ENCODE measurements around the gene CARF. TPM values are rescaled to one million over a fixed set of nuclear protein-coding genes. Genes with fewer than 3 reads are reported as not detected.

The CARF gene, protein sequence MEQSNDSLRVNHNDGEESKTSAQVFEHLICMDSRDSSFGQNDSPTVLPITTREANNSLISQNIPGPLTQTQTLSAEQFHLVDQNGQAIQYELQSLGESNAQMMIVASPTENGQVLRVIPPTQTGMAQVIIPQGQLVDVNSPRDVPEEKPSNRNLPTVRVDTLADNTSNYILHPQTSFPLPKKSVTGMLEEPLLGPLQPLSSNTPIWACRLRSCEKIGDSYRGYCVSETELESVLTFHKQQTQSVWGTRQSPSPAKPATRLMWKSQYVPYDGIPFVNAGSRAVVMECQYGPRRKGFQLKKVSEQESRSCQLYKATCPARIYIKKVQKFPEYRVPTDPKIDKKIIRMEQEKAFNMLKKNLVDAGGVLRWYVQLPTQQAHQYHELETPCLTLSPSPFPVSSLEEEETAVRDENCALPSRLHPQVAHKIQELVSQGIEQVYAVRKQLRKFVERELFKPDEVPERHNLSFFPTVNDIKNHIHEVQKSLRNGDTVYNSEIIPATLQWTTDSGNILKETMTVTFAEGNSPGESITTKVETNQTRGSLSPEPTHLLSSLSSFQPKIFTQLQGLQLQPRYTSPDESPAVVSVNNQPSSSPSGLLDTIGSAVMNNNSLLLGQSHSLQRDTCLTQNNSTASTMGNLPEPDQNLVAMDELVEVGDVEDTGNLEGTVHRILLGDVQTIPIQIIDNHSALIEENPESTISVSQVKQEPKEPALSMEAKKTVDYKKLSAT
- total RNA-seq = 10 to 100 TPM in 6 of 9 donors, 1 to 10 TPM in 3; 6.7 to 27.9 (median 11.5) TPM
- polyA plus RNA-seq = 1 to 10 TPM; 1.9 to 9.3 (median 2.2) TPM
- long read RNA-seq, donor 1 = 0 reads
- long read RNA-seq, donor 2, partial matches to known transcripts = 0 of 1 reads
- long read RNA-seq, donor 2, other reads (novel, unspliced or antisense) = 0 of 1 reads
- long read RNA-seq, donor 3 = 0 reads
- long read RNA-seq, donor 4, full-length matches to known transcripts = 1 of 5 reads
- long read RNA-seq, donor 4, partial matches to known transcripts = 0 of 5 reads
- long read RNA-seq, donor 4, other reads (novel, unspliced or antisense) = 4 of 5 reads
- long read RNA-seq, donor 5, full-length matches to known transcripts = 3 of 9 reads
- long read RNA-seq, donor 5, partial matches to known transcripts = 0 of 9 reads
- long read RNA-seq, donor 5, other reads (novel, unspliced or antisense) = 6 of 9 reads
- long read RNA-seq, donor 6, partial matches to known transcripts = 1 of 5 reads
- long read RNA-seq, donor 6, other reads (novel, unspliced or antisense) = 3 of 5 reads
- long read RNA-seq, donor 7 = 0 reads
- long read RNA-seq, donor 8, partial matches to known transcripts = 0 of 1 reads
- long read RNA-seq, donor 8, other reads (novel, unspliced or antisense) = 0 of 1 reads
- long read RNA-seq, donor 9, partial matches to known transcripts = 0 of 1 reads
- long read RNA-seq, donor 9, other reads (novel, unspliced or antisense) = 0 of 1 reads
- long read RNA-seq, donor 10 = 0 reads

GRCh38 chr2:202911512-202912341 is at the start of gene CARF, which contains the start of gene WDR12:
TSS of gene CARF (plus strand) at chr2:202912275. CDS start at chr2:202941903, 29,628 bp downstream.
TSS of gene WDR12 (minus strand) at chr2:202911673. CDS start at chr2:202911476, 197 bp downstream.
- intact Hi-C loops (cut with DNase I) = no loop called here
- Histone ChIP-seq H3K4me1 (replicated peaks in 1 of 2) (peaks cover 16 to 34% of the 10 kb centered on the region in 2 donors), H3K27ac (peak within 1 kb of the TSS; percentile 51 to 85 (median 78)), H3K9me3 (replicated peaks in 1 of 3) (no peaks in the 10 kb centered on the region), H3K27me3 (no peaks in the 10 kb centered on the region), H3K4me3 (peak within 1 kb of the TSS; percentile 9 to 88 (median 74)), H3K36me3 (replicated peaks in 1 of 2) (peaks cover 0 to 6% of the 10 kb centered on the region in 2 donors)
- TF ChIP-seq, protein P1, sequence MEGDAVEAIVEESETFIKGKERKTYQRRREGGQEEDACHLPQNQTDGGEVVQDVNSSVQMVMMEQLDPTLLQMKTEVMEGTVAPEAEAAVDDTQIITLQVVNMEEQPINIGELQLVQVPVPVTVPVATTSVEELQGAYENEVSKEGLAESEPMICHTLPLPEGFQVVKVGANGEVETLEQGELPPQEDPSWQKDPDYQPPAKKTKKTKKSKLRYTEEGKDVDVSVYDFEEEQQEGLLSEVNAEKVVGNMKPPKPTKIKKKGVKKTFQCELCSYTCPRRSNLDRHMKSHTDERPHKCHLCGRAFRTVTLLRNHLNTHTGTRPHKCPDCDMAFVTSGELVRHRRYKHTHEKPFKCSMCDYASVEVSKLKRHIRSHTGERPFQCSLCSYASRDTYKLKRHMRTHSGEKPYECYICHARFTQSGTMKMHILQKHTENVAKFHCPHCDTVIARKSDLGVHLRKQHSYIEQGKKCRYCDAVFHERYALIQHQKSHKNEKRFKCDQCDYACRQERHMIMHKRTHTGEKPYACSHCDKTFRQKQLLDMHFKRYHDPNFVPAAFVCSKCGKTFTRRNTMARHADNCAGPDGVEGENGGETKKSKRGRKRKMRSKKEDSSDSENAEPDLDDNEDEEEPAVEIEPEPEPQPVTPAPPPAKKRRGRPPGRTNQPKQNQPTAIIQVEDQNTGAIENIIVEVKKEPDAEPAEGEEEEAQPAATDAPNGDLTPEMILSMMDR (IDR thresholded peaks at IDR 0.05) = peak in 2 of 6 experiments; percentile 8 to 26
- peak; percentile 33 to 60 for TF ChIP-seq POLR2A (IDR thresholded peaks at IDR 0.05)
- 0 to 1% (median 0%) methylated on average over 37 to 39 of the region's 39 CpGs for WGBS, 4 donors
- peak; percentile 93 to 97 (median 94) for DNase-seq

GRCh38 chr2:202870431-202871299 is 41.4 kb upstream of the CARF start:
- 2 to 3% (median 3%) methylated on average over 27 to 37 of the region's 37 CpGs for WGBS, 4 donors
- Histone ChIP-seq H3K27ac (peak overlapping the region; percentile 7 to 88 (median 73)), H3K9me3 (replicated peaks in 1 of 3) (no peaks in the 10 kb centered on the region), H3K4me3 (peak overlapping the region; percentile 26 to 97 (median 78)), H3K36me3 (replicated peaks in 1 of 2) (no peaks in the 10 kb centered on the region), H3K4me1 (replicated peaks in 1 of 2) (peaks cover 0 to 12% of the 10 kb centered on the region in 2 donors), H3K27me3 (no peaks in the 10 kb centered on the region)
- peak; percentile 62 to 92 (median 67) for DNase-seq
- intact Hi-C loops (cut with DNase I) = loop anchor here in 1 of 2 donors (10.0 kb wide), 1 partner anchor 286 kb away; no protein-coding TSS in a partner anchor
- TF ChIP-seq, protein P1 (IDR thresholded peaks at IDR 0.05) = peak in 5 of 6 experiments; percentile 23 to 47 (median 45)
- TF ChIP-seq POLR2A (IDR thresholded peaks at IDR 0.05) = peak in 1 of 2 donors; percentile 30

Data from adrenal gland (tissue), 19 donors.